Measurements from ENCODE around the gene MC1R.

GRCh38 chr16:89931305-89931896, 12.7 kb downstream of the MC1R start:
- TF ChIP-seq CTCF (conservative IDR thresholded peaks at IDR 0.05) (no peak), ZFX (IDR thresholded peaks at IDR 0.05) (no peak)
